ENCODE data around the gene POC1A. TPM values are rescaled to one million over a fixed set of nuclear protein-coding genes. Genes with fewer than 3 reads are reported as not detected.
A peak's percentile ranks its signal among the peaks of the same experiment; 100 is the strongest.

Gene POC1A
- total and polyA plus RNA-seq, 2 of the 4 experiments (the other 2 are of a cell fraction) = 10.6 to 11.5 TPM

DNA sequence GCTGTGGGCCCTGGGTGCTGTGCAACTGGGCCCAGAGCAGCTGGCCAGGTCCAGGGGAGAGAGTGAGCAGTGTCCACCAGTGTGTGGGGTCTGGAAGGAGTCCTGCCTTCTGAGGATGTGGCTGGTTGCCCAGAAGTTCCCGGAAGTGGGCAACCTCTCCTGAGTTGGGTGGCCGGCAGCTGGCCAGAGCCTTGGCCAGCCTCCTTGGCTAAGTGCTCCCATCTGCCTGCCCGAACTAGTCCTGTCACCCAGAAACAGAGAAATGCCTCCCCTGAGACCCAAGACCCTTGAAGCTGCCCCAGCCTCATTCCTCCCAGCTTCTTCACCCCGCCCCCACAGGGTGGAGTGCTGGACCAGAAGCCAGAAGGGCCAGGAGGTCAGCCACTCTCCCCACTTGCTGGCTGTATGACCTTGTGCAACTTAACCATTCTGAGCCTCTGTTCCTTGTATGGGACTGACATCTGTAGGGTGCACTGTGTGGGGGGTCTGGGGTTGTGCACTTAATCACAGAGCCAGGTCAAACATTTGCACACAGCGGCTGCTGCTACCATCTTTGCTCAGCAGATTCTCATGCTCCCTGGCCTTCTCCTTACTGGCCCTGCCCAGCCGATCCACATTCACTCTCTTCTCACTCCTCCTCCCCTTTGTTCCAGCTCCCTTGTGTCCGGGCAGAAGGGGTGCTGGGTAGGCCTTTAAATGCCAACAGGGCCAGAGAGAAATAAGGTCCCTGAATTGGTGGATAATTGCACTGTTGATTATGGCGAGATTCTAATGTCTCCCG, 36.3 kb upstream of the POC1A start:
- in situ Hi-C loops (cut with MboI; ENCODE audit: low sequenced_read_pairs) (no loop called here), dilution Hi-C loops (cut with HindIII; ENCODE audit: low sequenced_read_pairs, unreplicated experiment) (no loop called here), intact Hi-C loops (cut with micrococcal nuclease) (no loop called here)
- H3K9me1 ChIP-seq (ENCODE audit: insufficient read depth, low read length) = peaks cover 23% of the 10 kb centered on the region
- H4K20me1 ChIP-seq (ENCODE audit: insufficient read depth, low read length) = no peaks in the 10 kb centered on the region
- 0 out of 4 replicates have a peak, but pooled peaks cover 0 to 3% of the 10 kb centered on the region in 2 experiments for H3K79me1 ChIP-seq (ENCODE audit: low read depth in 1 of 2, low read length in 2 of 2)
- H4K5ac ChIP-seq (ENCODE audit: low read depth, low read length) = peak overlapping the region; percentile 16
- POLR2A ChIA-PET (ENCODE audit: unreplicated experiment) = no interaction called here
- H3K4me2 ChIP-seq (ENCODE audit: low read depth, low read length) = no peak overlapping the region
- no peak overlapping the region for H3K9ac ChIP-seq (ENCODE audit: low read depth, low read length)
- no peaks in the 10 kb centered on the region for H3K27me3 ChIP-seq (ENCODE audit: control insufficient read depth, insufficient read depth, low read length)
- peak overlapping the region; percentile 24; the same call in 1 of the 2 replicates for H2AK5ac ChIP-seq (ENCODE audit: low read depth, low read length)
- peaks cover 24% of the 10 kb centered on the region for H3K4me1 ChIP-seq (ENCODE audit: control insufficient read depth, insufficient read depth, low read length)
- peak overlapping the region; percentile 13; the same call in 1 of the 2 replicates for H3K18ac ChIP-seq (ENCODE audit: low read depth, low read length)
- H2AFZ ChIP-seq (replicated peaks; ENCODE audit: low read length, poor library complexity) = peak overlapping the region; percentile 90
- peak overlapping the region; percentile 63 for H2AK9ac ChIP-seq (replicated peaks; ENCODE audit: low read depth, low read length, poor library complexity)
- H3K56ac ChIP-seq (ENCODE audit: extremely low read depth, insufficient read depth, low read length) = no peak overlapping the region
- BruUV-seq (replicated peaks) = no TSS peak
- H3K4ac ChIP-seq (ENCODE audit: low read depth, low read length) = peak overlapping the region; percentile 55
- H4K91ac ChIP-seq (ENCODE audit: insufficient read depth, low read depth, low read length) = peak overlapping the region; percentile 51
- peak overlapping the region; percentile 18 to 77 for H4K8ac ChIP-seq (ENCODE audit: low read depth in 2 of 2, low read length in 2 of 2)
- H2BK20ac ChIP-seq (ENCODE audit: low read depth, low read length) = peak overlapping the region; percentile 62; the same call in 1 of the 2 replicates
- H3K36me3 ChIP-seq (ENCODE audit: control insufficient read depth, insufficient read depth, low read length) = no peaks in the 10 kb centered on the region
- DNase-seq (peak; percentile 49), ATAC-seq (ENCODE audit: low read depth) (peak; percentile 45)
- WGBS, 2 experiments (ENCODE audit: extremely low coverage in 2 of 2, insufficient read length in 1 of 2) = 6% methylated on average over 2 of the region's 9 CpGs; no CpG with 5 or more reads in 1 of the 2 experiments
- peak overlapping the region; percentile 83 for H2BK120ac ChIP-seq (ENCODE audit: low read depth, low read length)
- CTCF ChIA-PET = interaction anchor here (0.6 kb wide), 1 partner anchor 87 kb away, joined by 4 read pairs; no protein-coding TSS in a partner anchor
- peak overlapping the region; percentile 56; the same call in 1 of the 2 replicates for H3K23ac ChIP-seq (ENCODE audit: low read depth, low read length)
- peak overlapping the region; percentile 9; the same call in 1 of the 2 replicates for H3K27ac ChIP-seq (ENCODE audit: insufficient read depth, low read length)
- no peaks in the 10 kb centered on the region for H3K9me3 ChIP-seq (ENCODE audit: control insufficient read depth, insufficient read depth, low read length)
- peak overlapping the region; percentile 2; the same call in 1 of the 3 replicates for H2BK15ac ChIP-seq (ENCODE audit: low read depth, low read length)
- H2BK5ac ChIP-seq (ENCODE audit: low read depth, low read length, poor library complexity, severe bottlenecking) = peak overlapping the region; percentile 7
- H3K14ac ChIP-seq (replicated peaks; ENCODE audit: low read depth, low read length) = peak overlapping the region; percentile 58; the same call in 1 of the 2 replicates
- H3K4me3 ChIP-seq (ENCODE audit: insufficient read depth, low read depth, low read length) = no peak overlapping the region
- no peak for TF ChIP-seq BHLHE40 (IDR thresholded peaks at IDR 0.05; ENCODE audit: low read depth, low read length)
- TF ChIP-seq, protein P1, sequence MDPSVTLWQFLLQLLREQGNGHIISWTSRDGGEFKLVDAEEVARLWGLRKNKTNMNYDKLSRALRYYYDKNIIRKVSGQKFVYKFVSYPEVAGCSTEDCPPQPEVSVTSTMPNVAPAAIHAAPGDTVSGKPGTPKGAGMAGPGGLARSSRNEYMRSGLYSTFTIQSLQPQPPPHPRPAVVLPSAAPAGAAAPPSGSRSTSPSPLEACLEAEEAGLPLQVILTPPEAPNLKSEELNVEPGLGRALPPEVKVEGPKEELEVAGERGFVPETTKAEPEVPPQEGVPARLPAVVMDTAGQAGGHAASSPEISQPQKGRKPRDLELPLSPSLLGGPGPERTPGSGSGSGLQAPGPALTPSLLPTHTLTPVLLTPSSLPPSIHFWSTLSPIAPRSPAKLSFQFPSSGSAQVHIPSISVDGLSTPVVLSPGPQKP (IDR thresholded peaks at IDR 0.05; ENCODE audit: borderline replicate concordance, low read depth, low read length) = no peak
- no peak for TF ChIP-seq MXI1 (IDR thresholded peaks at IDR 0.05; ENCODE audit: borderline replicate concordance, low read depth, low read length)
- TF ChIP-seq RAD21 (IDR thresholded peaks at IDR 0.05; ENCODE audit: low read length) = no peak
- TF ChIP-seq RFX5 (IDR thresholded peaks at IDR 0.05; ENCODE audit: low read depth, low read length) = no peak
- TF ChIP-seq, protein P2, sequence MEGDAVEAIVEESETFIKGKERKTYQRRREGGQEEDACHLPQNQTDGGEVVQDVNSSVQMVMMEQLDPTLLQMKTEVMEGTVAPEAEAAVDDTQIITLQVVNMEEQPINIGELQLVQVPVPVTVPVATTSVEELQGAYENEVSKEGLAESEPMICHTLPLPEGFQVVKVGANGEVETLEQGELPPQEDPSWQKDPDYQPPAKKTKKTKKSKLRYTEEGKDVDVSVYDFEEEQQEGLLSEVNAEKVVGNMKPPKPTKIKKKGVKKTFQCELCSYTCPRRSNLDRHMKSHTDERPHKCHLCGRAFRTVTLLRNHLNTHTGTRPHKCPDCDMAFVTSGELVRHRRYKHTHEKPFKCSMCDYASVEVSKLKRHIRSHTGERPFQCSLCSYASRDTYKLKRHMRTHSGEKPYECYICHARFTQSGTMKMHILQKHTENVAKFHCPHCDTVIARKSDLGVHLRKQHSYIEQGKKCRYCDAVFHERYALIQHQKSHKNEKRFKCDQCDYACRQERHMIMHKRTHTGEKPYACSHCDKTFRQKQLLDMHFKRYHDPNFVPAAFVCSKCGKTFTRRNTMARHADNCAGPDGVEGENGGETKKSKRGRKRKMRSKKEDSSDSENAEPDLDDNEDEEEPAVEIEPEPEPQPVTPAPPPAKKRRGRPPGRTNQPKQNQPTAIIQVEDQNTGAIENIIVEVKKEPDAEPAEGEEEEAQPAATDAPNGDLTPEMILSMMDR (conservative IDR thresholded peaks at IDR 0.05; ENCODE audit: low read depth, low read length) = no peak
- no peak for TF ChIP-seq NFE2L2 (IDR thresholded peaks at IDR 0.05; ENCODE audit: low read depth, low read length)
- no peak for TF ChIP-seq CHD1 (IDR thresholded peaks at IDR 0.05; ENCODE audit: low read depth, low read length)
- TF ChIP-seq RCOR1 (IDR thresholded peaks at IDR 0.05; ENCODE audit: insufficient replicate concordance, low read length) = no peak
- TF ChIP-seq, protein P3, sequence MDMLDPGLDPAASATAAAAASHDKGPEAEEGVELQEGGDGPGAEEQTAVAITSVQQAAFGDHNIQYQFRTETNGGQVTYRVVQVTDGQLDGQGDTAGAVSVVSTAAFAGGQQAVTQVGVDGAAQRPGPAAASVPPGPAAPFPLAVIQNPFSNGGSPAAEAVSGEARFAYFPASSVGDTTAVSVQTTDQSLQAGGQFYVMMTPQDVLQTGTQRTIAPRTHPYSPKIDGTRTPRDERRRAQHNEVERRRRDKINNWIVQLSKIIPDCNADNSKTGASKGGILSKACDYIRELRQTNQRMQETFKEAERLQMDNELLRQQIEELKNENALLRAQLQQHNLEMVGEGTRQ (IDR thresholded peaks at IDR 0.05; ENCODE audit: low read depth, low read length) = no peak
- no peak for TF ChIP-seq POLR2A (IDR thresholded peaks at IDR 0.05; ENCODE audit: low read depth, low read length)
- no peak for TF ChIP-seq FOS (IDR thresholded peaks at IDR 0.05; ENCODE audit: low read depth, low read length)
- TF ChIP-seq CEBPB (IDR thresholded peaks at IDR 0.05; ENCODE audit: low read depth, low read length) = no peak
- no peak for TF ChIP-seq MAFK (IDR thresholded peaks at IDR 0.05; ENCODE audit: low read depth, low read length)

Measured in IMR-90 (cell line).